ENCODE data around the gene DPP10. TPM values are rescaled to one million over a fixed set of nuclear protein-coding genes. Genes with fewer than 3 reads are reported as not detected.
A peak's percentile ranks its signal among the peaks of the same experiment; 100 is the strongest.
"Not testable (repeated sequence)": the region's sequence is repeated elsewhere in the genome, so short reads cannot be mapped to it uniquely, and the experiment has no call there.

Gene DPP10
- total RNA-seq = 73.0 to 82.0 TPM (median 74.1 TPM) in 3 replicates

DNA sequence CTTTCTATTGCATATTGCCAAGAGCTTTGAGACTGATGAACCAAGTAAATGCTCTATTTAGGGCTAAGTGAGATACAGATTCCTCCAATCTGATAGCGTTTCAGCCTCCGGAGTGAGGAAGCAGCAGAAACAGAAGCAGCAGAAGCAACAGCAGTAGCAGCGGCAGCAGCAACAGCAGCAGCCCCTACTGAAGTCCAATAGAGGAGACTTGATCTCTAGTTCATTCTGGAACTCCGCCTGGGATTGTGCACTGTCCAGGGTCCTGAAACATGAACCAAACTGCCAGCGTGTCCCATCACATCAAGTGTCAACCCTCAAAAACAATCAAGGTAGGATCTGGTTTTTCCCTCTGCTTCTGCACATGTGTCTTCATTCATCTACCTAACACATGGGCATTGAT lies at the start of gene DPP10:
TSS of gene DPP10 (plus strand) at position 132 of the 400 bp plus-strand sequence.
- Mint-ChIP-seq H3K27me3 (ENCODE audit: low read depth) (peaks cover 9% of the 10 kb centered on the region), H3K9me3 (no peaks in the 10 kb centered on the region), H3K27ac (no peak within 1 kb of the TSS), H3K36me3 (no peaks in the 10 kb centered on the region), H3K4me3 (no peak within 1 kb of the TSS), H3K4me1 (no peaks in the 10 kb centered on the region)
- DNase-seq (ENCODE audit: low spot score in 2 of 2, unreplicated experiment in 2 of 2) = peak; percentile 38 to 71
- TF ChIP-seq, protein P1, sequence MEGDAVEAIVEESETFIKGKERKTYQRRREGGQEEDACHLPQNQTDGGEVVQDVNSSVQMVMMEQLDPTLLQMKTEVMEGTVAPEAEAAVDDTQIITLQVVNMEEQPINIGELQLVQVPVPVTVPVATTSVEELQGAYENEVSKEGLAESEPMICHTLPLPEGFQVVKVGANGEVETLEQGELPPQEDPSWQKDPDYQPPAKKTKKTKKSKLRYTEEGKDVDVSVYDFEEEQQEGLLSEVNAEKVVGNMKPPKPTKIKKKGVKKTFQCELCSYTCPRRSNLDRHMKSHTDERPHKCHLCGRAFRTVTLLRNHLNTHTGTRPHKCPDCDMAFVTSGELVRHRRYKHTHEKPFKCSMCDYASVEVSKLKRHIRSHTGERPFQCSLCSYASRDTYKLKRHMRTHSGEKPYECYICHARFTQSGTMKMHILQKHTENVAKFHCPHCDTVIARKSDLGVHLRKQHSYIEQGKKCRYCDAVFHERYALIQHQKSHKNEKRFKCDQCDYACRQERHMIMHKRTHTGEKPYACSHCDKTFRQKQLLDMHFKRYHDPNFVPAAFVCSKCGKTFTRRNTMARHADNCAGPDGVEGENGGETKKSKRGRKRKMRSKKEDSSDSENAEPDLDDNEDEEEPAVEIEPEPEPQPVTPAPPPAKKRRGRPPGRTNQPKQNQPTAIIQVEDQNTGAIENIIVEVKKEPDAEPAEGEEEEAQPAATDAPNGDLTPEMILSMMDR (IDR thresholded peaks at IDR 0.05; ENCODE audit: unreplicated experiment) = no peak

DNA sequence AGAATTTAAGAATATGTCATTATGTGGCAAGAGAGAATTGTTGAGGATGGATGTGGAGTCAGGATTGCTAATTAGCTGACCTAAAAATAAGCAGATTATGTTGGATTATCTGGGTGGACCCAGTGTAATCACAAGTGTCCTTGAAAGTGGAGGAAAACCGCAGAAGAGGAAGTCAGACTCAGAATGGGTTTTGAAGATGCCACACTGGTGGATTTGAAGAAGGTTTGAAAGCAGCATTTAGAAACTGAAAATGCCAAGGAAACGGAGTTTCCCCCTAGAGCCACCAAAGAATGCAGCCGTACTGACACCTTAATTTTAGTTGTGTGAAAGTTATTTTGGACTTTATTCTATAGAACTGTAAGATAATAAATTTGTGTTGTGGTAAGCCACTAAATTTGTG lies 41.6 kb upstream of the DPP10 start:
- TF ChIP-seq, protein P1 (IDR thresholded peaks at IDR 0.05; ENCODE audit: unreplicated experiment) = no peak
- peaks cover 6% of the 10 kb centered on the region for H3K9me3 Mint-ChIP-seq
- H3K4me3 Mint-ChIP-seq = no peak overlapping the region
- H3K27me3 Mint-ChIP-seq (ENCODE audit: low read depth) = no peaks in the 10 kb centered on the region
- no peaks in the 10 kb centered on the region for H3K4me1 Mint-ChIP-seq
- no peak overlapping the region for H3K27ac Mint-ChIP-seq
- H3K36me3 Mint-ChIP-seq = no peaks in the 10 kb centered on the region
- DNase-seq (ENCODE audit: low spot score in 2 of 2, unreplicated experiment in 2 of 2) = no peak

DNA sequence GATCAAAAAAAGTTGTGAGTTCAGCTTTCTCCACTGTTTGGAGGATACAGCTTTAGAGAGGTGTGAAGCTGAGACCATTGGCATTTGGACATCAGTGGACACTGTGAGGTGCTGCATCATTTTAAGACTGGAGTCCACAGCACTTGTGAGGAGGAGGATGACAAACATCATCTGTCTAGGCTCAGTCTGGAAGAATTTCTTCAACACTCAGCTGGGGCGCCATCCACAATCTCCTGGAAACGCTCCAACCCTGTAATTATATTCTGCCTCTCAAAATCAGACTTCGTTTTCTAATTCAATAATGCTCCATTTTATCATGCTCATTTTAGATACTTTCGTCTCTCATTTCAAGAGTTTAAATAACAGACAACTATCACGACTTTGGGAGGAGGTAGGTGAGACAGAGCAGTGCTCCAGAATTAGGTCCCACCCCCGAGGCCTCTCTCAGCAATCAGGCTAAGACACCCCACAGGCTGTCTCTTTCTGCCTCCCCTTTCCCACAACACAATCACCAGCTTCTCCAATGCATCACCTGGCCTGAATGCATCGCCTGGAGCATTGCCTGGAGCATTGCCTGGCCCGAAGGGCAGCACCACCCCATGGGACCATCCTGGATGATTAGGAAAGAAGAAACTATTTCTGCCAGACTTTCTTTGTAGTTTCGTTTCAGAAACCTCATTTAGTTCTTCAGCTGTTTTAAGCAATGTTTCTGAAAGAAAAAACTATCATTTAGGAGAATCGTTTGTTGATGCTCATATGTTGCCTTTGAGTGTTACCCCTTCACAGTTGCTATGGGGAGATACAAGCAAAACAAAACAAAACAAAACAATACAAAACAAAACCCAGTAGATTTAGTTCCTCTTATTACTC lies 37.0 kb upstream of the DPP10 start:
- Mint-ChIP-seq H3K27me3 (ENCODE audit: low read depth) (no peaks in the 10 kb centered on the region), H3K27ac (no peak overlapping the region), H3K4me1 (no peaks in the 10 kb centered on the region), H3K36me3 (no peaks in the 10 kb centered on the region), H3K4me3 (no peak overlapping the region), H3K9me3 (peaks cover 24% of the 10 kb centered on the region)
- DNase-seq (ENCODE audit: low spot score in 2 of 2, unreplicated experiment in 2 of 2) = no peak
- TF ChIP-seq, protein P1 (IDR thresholded peaks at IDR 0.05; ENCODE audit: unreplicated experiment) = no peak

DNA sequence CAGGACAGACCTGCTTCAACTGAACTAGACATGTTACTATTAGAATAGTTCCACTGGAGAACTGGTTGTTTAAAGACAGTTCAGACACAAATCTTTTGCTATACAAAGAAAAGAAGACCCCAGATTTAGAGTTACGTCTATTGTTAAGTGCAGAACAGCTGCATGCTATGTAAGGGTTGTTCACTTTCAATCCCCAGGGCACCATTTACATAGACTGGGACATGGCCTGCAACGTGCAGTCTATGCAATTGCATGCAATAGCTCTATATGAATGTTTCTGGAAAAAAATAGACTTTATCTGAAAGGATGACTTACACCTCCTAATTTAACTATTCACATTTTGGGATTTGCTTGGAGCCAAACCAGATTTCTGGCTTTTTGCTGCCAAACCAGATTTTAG lies 36.1 kb upstream of the DPP10 start:
- no peaks in the 10 kb centered on the region for H3K27me3 Mint-ChIP-seq (ENCODE audit: low read depth)
- H3K9me3 Mint-ChIP-seq = peaks cover 31% of the 10 kb centered on the region
- DNase-seq (ENCODE audit: low spot score in 2 of 2, unreplicated experiment in 2 of 2) = no peak
- H3K36me3 Mint-ChIP-seq = no peaks in the 10 kb centered on the region
- TF ChIP-seq, protein P1 (IDR thresholded peaks at IDR 0.05; ENCODE audit: unreplicated experiment) = no peak
- no peak overlapping the region for H3K4me3 Mint-ChIP-seq
- no peaks in the 10 kb centered on the region for H3K4me1 Mint-ChIP-seq
- H3K27ac Mint-ChIP-seq = no peak overlapping the region

DNA sequence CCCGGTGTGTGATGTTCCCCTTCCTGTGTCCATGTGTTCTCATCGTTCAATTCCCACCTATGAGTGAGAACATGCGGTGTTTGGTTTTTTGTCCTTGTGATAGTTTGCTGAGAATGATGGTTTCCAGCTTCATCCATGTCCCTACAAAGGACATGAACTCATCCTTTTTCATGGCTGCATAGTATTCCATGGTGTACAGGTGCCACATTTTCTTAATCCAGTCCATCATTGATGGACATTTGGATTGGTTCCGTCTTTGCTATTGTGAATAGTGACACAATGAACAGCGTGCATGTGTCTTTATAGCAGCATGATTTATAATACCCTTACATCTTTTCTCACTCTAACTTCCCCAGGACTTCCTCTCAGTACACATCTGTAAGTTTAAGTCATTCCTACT lies 35.1 kb upstream of the DPP10 start:
- DNase-seq (ENCODE audit: low spot score in 2 of 2, unreplicated experiment in 2 of 2); H3K27me3 Mint-ChIP-seq (ENCODE audit: low read depth); H3K27ac Mint-ChIP-seq; H3K4me3 Mint-ChIP-seq; H3K4me1 Mint-ChIP-seq; H3K36me3 Mint-ChIP-seq: not testable (repeated sequence)
- H3K9me3 Mint-ChIP-seq = peaks cover 37% of the 10 kb centered on the region

DNA sequence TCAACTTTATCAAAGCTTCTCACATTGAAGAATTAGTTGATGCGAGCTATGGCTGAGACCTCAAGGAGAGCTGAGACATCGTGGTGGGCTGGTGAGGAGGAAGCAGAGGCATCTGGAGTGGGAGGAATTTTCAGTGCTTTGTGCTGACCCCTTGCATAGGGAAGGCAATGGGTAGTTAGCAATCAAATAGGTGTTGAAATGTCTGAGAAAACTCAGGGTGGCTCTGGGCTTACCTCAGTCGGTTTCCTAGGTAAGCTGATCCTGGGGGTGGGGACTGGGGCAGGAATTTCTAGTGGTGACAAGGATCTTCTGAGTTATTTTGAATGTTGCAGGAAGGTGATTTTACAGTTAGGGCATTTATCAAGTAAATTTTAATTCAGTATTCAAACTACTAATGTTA lies 20.7 kb upstream of the DPP10 start:
- peaks cover 9% of the 10 kb centered on the region for H3K9me3 Mint-ChIP-seq
- H3K4me3 Mint-ChIP-seq = no peak overlapping the region
- peaks cover 4% of the 10 kb centered on the region for H3K27me3 Mint-ChIP-seq (ENCODE audit: low read depth)
- no peaks in the 10 kb centered on the region for H3K4me1 Mint-ChIP-seq
- H3K27ac Mint-ChIP-seq = no peak overlapping the region
- TF ChIP-seq, protein P1 (IDR thresholded peaks at IDR 0.05; ENCODE audit: unreplicated experiment) = no peak
- DNase-seq (ENCODE audit: low spot score in 2 of 2, unreplicated experiment in 2 of 2) = no peak
- H3K36me3 Mint-ChIP-seq = no peaks in the 10 kb centered on the region
